NCI-H460 (cell line): ENCODE data around the gene PDGFC. TPM values are rescaled to one million over a fixed set of nuclear protein-coding genes. Genes with fewer than 3 reads are reported as not detected.

ENCODE experiments used
- DNase-seq: peaks from one replicate; pipeline ENCODE4 v3.0.0-alpha.2; 2016; ENCODE audit warnings: low read depth; ENCODE audit errors: extremely low read depth
- total RNA-seq: library from RNA; depleted of rRNA; stranded (reverse); fragments of >200 nt; shearing (Covaris generic); gene quantifications from 2 replicates; pipeline ENCODE4 v1.2.3, GENCODE V29; 2014

The PDGFC gene
- total RNA-seq, 1 experiment from 2014 or later: 20.2 TPM

DNA sequence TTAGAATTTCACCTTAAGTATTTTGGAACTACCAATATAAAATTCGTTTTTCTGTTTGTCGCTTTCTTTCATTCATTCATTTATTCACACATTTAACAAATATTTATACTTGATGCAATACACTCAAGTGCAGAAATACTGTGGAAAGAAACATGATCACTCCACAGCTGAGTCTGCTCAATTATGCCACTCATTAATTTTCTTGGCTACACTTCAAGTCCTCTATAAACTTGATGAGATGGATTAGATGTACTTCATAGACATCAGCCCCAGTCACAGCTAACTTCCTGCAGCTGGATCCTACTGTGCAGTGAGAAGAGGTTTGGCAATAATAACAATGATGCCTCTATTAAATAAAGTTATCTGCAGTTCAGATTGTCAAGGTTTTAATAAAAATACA lies 208.1 kb downstream of the PDGFC start:
- no peak for DNase-seq

DNA sequence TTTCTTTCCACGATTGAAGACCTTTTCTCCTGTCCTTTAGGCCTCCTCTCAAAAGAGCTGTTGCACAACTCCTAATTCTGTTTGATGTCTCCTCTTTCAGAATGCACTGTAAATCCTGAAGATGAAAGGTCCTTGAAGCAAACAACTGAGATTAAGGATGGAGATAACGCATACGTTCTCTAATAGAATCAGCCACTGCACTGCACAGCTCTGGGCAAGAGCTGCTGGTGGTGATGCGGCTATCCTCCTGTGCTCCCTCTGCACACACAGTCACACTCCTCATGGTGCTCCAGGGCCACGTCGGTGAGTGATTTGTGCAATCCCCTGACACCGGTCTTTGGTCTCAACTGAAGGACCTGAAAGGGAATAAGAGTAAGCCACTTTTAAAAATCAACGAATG lies 208.7 kb downstream of the PDGFC start:
- no peak for DNase-seq

DNA sequence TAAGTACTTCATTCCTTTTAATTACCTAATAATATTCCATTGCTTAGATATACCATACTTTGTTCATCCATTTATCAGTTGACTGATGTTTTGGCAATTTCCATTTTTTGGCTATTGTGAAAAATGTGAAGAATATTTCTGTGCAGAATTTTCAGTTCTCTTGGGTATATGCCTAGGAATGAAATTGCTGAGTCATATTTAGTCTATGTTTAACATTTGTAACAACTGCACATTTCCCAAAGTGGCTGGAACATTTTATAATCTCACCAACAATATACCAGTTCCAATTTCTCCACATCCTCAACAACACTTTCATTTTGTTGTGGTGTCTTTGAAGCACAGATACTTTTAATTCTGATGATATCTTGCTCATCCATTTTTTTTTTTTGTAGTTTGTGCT lies 215.5 kb downstream of the PDGFC start:
- DNase-seq: no peak

DNA sequence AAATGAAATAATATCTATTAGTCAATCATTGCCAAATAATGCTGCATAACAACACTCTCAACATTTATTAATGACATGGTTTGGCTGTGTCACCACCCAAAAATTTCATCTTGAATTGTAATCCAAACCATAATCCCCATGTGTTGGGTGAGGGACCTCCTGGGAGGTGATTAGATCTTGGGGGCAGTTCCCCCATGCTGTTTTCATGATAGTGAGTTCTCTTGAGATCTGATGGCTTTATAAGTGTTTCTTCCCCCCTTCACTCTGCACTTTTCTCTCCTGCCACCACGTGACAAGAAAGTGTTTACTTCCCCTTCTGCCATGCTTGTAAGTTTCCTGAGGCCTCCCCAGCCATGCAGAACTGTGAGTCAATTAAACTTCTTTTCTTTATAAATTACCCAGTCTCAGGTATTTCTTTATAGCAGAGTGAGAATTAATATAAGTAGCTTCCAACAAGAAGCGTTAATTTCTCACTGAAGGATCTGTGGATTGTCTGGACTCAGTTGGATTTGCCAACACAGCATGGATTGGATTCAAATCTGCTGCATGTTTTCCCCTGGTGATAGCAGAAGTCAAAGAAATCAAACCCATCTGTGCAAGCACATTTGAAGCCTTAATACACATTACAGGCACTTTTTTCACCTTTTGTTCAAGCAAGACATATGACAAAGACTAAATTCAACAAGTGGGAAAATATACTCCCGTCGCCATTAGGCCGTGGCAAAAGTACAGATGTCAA lies 216.6 kb downstream of the PDGFC start:
- DNase-seq: no peak

DNA sequence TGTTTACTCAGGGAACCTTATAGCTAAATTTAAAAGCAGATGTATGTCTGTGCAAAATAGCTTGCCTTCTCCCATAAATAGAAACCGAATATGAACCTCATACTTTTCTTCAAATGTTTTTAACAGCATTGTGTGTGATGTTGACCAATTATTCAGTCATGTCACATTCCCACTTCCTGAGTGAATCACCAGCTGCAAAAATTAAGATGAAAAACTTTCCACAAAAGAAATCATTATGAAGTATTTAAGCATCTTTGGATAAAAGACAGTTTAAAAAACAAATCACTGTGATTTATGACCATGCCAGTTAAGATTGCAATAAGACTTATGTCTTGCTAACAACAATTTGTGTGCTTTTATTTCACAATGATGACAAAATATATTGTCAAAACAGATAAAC lies 220.1 kb downstream of the PDGFC start:
- DNase-seq: no peak

DNA sequence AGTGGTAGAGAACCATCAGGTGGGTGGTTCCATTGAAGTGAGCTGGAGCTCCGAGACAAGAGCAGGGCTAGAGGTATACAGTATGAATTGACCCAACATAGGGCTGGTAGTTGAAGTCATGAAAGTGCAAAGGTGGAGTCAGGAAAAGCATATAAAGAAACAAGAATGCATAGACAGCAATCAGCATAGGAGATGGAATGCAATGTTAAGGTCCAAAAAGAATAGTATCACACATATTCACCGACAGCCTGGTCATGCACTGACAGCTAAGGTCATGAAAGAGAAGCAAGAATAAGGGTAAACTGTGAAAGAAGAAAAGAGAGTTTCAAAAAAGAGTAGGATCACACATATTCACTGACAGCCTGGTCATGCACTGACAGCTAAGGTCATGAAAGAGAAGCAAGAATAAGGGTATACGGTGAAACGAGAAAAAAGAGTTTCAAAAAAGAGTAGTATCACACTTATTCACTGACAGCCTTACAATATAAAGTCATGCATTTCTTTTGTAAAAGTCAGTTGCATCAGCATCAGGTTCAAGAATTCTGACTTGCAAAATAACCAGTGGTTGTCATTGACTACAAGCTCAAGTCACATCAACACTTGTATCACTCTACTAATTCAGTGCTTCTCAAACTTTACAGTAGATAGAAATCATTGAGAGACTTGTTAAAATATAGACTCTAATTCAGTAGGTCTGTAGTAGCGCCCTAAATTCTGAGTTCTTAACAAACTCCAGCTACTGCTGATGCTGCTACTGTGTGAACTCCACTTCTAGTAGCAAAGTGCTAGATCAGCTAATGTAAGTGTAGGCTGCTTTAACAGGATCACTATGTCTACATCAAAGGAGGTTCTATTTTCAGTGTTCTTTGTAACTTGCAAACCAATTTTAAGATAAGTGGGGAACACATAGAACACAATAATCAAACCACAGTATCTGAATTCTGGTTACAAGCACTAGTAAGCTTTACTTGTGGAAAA lies 221.9 kb downstream of the PDGFC start:
- DNase-seq: no peak

DNA sequence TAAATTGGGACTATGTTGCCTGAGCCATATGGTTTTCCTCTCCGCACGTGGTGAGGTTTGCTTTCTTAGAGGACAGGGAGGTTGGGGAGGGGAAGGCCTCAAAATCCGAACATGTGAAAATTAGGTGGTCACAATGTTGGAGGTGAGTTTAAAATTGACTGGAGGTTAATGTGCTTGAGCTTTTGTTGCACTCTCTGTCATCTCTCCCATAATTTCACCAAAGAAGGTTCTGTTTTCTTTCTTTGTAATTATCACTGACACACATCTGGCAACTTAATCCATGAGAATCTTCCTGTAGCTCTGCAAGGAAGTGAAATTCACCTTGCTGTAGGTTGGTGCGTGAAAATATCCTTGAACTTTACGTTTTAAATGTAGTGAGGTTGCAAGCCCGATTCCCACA lies 225.5 kb downstream of the PDGFC start:
- no peak for DNase-seq

DNA sequence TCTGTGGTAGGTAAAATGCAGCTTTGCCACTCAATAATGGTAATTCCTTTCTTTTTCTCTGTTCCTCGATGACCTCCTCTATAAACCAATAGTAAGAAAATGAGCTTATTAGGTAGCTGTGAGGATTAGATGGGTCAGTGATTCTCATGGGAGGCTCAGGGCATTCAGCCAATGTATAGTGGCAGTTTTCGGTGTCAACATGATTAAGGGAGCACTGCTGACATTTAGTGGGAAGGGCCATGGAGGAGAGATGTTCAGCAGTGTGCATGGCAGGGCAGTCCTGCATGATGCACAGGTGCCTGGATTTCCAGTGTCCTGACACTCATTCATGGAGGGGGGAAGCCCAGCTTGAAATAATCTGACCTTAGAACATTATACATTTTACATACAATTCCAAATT lies 232.8 kb downstream of the PDGFC start:
- DNase-seq: no peak

DNA sequence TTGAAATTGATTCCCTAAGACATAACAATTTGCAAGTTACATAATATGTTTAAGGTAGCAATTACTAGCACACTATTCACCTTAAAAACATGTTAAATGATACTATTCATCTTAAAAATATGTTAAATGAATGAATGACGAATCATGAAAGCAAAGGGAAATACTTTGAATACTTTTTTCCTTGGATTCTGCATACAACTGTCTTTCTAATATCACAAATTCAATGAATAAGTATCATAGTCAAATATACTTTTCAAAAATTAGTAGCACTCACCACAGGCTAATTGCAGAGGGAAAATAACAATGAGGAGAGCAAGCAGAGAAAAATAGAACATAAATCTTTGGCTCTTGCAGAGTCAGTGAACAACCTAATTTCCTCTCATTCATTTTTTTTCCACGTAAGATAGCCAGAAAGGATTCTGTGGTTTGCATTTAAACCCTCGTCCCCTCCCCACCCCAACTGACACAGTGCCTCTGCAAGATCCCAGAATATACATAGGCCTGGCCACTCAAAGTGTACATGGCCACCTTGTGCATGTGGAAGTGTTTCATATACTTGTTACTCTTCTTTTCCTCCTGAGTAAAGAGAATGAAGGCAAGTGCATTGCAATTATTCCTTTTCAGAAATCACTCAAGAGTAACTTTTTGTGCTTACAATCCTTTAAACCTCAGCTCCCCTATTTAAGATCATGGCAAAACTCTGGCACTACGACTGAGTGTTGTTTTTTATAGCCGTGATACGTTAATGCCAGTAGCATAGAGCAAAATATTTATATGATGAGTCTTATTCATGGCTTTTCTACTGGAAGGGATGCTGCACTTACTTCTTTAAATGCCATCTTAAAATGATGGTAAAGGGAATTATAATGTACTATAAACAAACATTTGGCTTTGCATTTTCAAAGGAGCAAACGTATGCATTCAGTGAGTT lies 236.4 kb downstream of the PDGFC start:
- no peak for DNase-seq

DNA sequence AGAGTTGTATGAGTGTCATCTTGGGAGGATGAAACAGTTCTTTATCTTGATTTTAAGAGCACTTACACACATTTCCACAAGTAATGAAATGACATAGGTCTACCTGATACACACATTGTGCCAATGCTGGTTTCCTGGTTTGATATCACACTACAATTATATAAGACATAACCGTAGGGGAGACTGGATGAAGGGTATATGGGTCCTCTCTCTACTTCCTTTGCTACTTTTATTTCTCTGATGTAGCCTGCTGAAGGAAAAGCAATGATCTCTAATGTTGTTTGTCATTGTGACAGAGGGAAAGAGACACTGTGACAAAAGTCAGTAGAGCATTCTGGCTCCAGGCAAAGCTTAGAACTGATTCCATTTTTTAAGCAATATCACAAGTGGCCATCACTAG lies 238.0 kb downstream of the PDGFC start:
- DNase-seq: no peak

DNA sequence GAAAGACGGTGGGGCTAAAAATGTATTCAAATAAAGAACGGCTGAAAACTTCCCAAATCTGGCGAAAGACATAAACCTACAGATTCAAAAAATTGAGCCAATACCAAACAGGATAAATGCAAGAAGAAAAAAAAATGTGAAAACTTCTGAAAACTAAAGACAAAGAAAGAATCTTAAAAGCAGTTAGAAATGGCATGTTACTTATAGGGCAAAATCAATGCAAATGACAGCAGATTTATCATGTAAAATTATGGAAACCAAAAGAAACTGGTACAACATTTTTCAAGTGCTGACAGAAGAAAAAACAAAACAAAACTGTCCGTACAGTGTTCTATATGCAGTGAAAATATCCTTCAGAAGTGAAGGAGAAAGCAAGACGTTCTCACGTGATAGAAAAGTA lies 239.0 kb downstream of the PDGFC start:
- no peak for DNase-seq

DNA sequence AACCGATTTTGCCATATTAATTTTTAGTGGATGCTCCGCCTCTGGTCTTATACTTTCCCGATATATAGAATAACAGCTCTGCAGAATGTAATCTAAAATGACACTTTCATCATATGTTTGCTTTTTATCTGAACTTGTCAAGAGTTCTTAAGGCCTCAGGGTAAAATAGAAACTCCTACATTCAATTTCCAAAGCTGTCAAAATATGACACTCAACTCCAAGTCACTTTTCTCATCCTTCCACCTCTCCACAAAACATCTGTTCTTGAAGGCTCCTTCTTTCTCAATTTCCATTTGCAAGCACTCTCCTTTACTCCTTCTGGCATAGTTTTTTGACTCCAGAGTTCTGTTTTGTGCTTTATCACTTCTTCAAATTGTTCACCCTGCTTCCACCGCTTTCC lies 242.2 kb downstream of the PDGFC start:
- no peak for DNase-seq

DNA sequence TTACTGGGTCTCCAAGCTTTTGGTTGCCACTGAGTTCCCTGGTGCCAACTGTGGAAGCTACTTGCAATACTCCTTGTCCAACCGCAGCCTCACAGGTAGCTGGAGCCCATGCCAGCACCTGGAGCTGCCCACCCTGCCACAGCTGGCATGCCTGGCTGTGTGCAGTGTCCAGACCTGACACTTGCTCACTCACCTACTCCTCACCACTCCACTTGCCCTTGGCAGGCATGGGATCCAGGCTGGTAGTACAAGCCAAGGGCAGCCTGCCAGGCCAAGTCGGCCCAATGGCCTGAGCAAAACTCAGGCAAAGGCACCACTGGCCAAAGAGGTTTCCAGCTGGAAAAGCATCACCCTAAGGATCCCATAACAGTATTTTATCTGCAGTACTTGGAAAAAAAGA lies 246.3 kb downstream of the PDGFC start:
- DNase-seq: no peak

DNA sequence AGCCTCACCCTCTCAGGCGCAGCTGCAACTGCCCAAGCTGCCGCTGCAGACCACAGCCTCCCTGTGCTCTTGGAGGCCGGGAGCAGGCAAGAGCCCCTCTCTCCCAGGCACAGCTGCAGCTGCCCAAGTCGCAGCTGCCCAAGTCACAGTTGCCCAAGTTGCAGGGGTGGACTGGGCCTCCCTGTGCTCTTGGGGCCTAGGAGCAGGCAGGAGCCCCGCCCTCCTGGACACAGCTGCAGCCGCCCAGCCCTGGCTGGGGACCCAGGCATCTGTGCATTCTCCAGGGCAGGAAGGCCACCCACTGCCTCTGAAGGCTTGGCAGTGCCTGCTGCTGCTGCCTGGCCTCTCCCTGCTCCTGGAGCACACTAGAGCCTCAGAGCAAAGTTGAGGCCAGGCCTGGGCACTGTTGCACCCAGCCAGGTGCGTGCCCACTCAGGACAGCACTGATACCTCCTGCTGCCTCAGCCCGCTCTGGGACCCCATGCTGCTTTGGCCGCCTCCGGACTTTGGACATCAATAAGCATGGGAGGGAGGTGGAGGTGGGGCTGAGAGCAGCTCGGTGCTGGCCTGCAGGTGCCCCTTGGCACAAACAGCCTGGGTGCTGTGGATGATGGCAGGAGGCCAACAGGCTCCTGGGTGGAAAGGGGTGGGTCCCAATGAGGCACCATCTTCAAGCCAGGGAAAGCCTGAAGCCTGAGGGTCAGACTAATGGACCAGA lies 247.5 kb downstream of the PDGFC start:
- no peak for DNase-seq

DNA sequence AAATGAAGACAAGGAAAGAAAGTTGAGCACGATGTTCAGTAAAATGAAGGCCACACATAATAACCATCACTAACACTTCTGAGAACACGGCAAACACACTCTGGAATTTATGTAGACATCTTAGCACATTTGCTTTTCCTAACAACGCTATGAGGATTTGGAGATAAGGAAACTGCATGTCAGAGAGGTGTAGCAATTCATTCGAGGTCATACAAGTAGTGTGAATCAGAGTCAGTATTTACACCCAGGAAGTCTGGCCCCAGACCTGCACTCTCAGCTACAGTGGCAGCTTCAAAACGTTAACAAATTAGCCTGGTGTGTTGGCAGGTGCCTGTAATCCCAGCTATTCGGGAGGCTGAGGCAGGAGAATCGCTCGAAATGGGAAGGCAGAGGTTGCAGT lies 253.4 kb downstream of the PDGFC start:
- no peak for DNase-seq

DNA sequence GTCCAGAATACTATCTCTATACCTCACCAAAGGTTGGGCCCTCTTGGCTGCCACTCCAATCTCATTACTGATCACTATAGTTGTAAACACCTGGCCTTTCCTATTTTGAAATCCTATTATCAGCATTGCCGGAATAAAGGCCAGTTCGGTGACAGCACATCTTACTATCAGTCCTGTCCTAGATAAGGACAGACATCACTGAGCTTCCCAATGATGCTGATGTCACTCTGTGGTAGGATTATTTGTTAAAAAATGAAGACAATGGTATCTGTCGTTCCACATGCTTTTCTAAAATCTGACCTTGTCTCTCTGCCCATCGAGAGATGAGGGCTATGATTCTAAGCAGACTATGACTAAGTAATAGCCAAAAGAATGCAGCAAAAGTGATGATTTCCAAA lies 260.4 kb downstream of the PDGFC start:
- no peak for DNase-seq
